D721Med (cell line): ENCODE measurements around the gene SLC13A4.

Source experiments
- DNase-seq: peaks from one replicate; pipeline ENCODE4 v3.0.0; 2011; ENCODE audit warnings: low spot score; ENCODE audit not compliant: insufficient read length
- FAIRE-seq: peaks from 2 replicates; lab custom pipeline; 2011; peaks lifted over from hg19 to GRCh38; lab: Jason Lieb, UNC
- CTCF ChIP-seq: IDR thresholded peaks from 2 replicates; pipeline ENCODE4 v1.5.1; 2012; ENCODE audit warnings: mild to moderate bottlenecking, control low read depth; ENCODE audit not compliant: insufficient read depth; ENCODE audit errors: missing control alignments

Gene SLC13A4

GRCh38 chr7:135634191-135634878 lies 93.7 kb downstream of the SLC13A4 start:
- FAIRE-seq = no peak
- DNase-seq = no peak
- no peak for TF ChIP-seq CTCF
